Central memory CD8-positive, alpha-beta T cell (primary cell): ENCODE results near the gene VANGL1.

Experiments used
- ATAC-seq: fragments of 150-1000 bp; cut with Tn5 transposase; replicated peaks from 2 replicates; pipeline ENCODE4 v1.10.0; 2022; ENCODE audit warnings: mild to moderate bottlenecking, moderate FRiP score, moderate number of reproducible peaks; ENCODE audit not compliant: poor library complexity, severe bottlenecking; ENCODE audit errors: extremely low read depth
- DNase-seq, 2 donors: peaks; one replicate each; pipeline ENCODE4 v3.0.0; 2021; ENCODE audit warnings: low spot score in 2 of 2
- H3K27ac Mint-ChIP-seq: one replicate; pipeline ENCODE4 v1.8.0; 2022; ENCODE audit warnings: low read depth, mild to moderate bottlenecking, moderate library complexity, mixed read lengths
- H3K27me3 Mint-ChIP-seq: one replicate; pipeline ENCODE4 v1.8.0; 2022; ENCODE audit warnings: mixed read lengths
- H3K36me3 Mint-ChIP-seq: one replicate; pipeline ENCODE4 v1.8.0; 2022; ENCODE audit warnings: mild to moderate bottlenecking, moderate library complexity, mixed read lengths; ENCODE audit not compliant: insufficient read depth
- H3K4me1 Mint-ChIP-seq: one replicate; pipeline ENCODE4 v1.8.0; 2022; ENCODE audit warnings: mixed read lengths
- H3K4me3 Mint-ChIP-seq: one replicate; pipeline ENCODE4 v1.8.0; 2022; ENCODE audit warnings: mild to moderate bottlenecking, moderate library complexity, mixed read lengths
- H3K9me3 Mint-ChIP-seq: one replicate; pipeline ENCODE4 v1.8.0; 2022; ENCODE audit warnings: mixed read lengths

Gene VANGL1

GRCh38 chr1:115676498-115677181 lies 34.9 kb downstream of the VANGL1 start:
- DNase-seq = no peak
- Mint-ChIP-seq H3K9me3 (no peaks in the 10 kb centered on the region), H3K27ac (no peak overlapping the region), H3K27me3 (no peaks in the 10 kb centered on the region), H3K36me3 (peaks cover 1% of the 10 kb centered on the region), H3K4me3 (no peak overlapping the region), H3K4me1 (peaks cover 5% of the 10 kb centered on the region)
- no peak for ATAC-seq

- Mint-ChIP-seq H3K4me1 (peaks cover 5% of the 10 kb centered on the region), H3K27ac (no peak overlapping the region), H3K27me3 (no peaks in the 10 kb centered on the region), H3K9me3 (no peaks in the 10 kb centered on the region), H3K4me3 (no peak overlapping the region), H3K36me3 (peaks cover 1% of the 10 kb centered on the region)
- no peak for ATAC-seq
- DNase-seq = no peak
These were observed 35.4 kb downstream of the VANGL1 start for GRCh38 chr1:115677182-115677555.

DNA sequence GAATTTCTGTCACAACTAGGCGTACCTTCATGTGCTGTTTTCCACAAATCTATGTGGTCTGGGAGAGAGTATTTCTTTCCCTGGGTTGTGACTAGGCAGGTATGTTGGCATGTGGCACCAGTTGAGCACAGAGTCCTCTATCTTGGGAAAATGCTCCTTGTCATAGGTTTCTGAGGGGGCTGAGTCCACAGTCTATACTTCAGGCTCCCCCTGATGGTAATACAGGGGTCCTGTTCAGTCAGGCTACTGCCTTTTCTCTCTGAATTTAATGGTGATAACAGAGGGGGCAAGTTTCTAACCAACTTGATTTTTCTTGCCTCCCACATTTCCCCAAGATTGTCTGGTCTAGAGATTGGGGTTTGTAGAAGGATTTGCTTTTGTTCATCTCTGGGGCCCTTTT lies 35.8 kb downstream of the VANGL1 start:
- Mint-ChIP-seq H3K9me3 (no peaks in the 10 kb centered on the region), H3K27me3 (no peaks in the 10 kb centered on the region), H3K4me1 (peaks cover 5% of the 10 kb centered on the region), H3K4me3 (no peak overlapping the region), H3K27ac (no peak overlapping the region), H3K36me3 (peaks cover 1% of the 10 kb centered on the region)
- ATAC-seq = no peak
- DNase-seq = no peak

DNA sequence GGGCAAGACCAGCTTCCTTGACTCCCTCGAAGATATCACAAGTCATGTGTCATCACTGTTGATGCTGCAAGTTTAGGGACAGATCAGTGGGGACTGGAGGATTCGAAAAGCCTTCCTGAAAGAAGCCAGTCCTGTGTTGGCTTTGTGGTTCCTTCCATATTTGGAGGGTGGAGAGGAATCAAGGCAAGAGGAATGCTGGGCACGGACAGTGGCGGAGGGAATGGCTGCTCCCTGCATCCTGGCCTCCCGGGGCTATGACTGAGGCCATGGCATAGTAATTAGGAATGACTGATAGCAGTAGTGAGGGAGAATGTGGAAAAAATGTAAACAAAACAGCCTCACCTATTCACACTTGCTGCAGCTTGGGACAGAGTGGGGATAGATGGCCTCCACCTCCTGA lies 36.4 kb downstream of the VANGL1 start:
- Mint-ChIP-seq H3K27ac (no peak overlapping the region), H3K9me3 (no peaks in the 10 kb centered on the region), H3K27me3 (no peaks in the 10 kb centered on the region), H3K4me3 (no peak overlapping the region), H3K36me3 (peaks cover 1% of the 10 kb centered on the region), H3K4me1 (peaks cover 5% of the 10 kb centered on the region)
- DNase-seq (no peak), ATAC-seq (no peak)

- Mint-ChIP-seq H3K4me1 (peaks cover 5% of the 10 kb centered on the region), H3K27me3 (no peaks in the 10 kb centered on the region), H3K9me3 (no peaks in the 10 kb centered on the region), H3K36me3 (peaks cover 1% of the 10 kb centered on the region), H3K27ac (no peak overlapping the region), H3K4me3 (no peak overlapping the region)
- ATAC-seq (no peak), DNase-seq (no peak)
These were observed 37.4 kb downstream of the VANGL1 start for GRCh38 chr1:115679141-115679611.

GRCh38 chr1:115680730-115681111 lies 39.0 kb downstream of the VANGL1 start:
- H3K4me3 Mint-ChIP-seq = no peak overlapping the region

DNA sequence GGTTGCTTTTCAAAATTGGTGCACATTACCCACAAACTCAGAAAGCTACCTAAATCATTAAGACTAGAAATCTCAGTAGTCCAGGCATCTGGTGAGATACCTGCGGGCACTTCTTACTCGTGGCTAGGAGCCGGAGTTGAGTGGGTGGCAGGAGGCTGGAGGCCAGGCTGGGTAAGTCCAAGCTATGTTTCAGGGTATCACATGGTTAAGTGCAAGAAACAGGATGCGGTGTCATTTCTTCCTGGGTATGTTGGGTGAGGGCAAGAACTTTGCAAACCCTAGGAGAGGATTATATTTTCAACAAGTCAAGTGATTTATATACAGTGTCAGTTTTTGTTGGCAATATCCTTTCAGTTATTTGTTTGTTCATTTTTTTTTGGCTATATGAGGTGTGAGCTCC lies 41.0 kb downstream of the VANGL1 start:
- Mint-ChIP-seq H3K36me3 (peaks cover 1% of the 10 kb centered on the region), H3K4me1 (peaks cover 5% of the 10 kb centered on the region), H3K4me3 (no peak overlapping the region), H3K27ac (no peak overlapping the region), H3K27me3 (no peaks in the 10 kb centered on the region), H3K9me3 (no peaks in the 10 kb centered on the region)
- DNase-seq (no peak), ATAC-seq (no peak)

More at GRCh38 chr1:115680730-115681111, 39.0 kb downstream of the VANGL1 start:
- no peaks in the 10 kb centered on the region for H3K9me3 Mint-ChIP-seq
- no peak for ATAC-seq
- peaks cover 1% of the 10 kb centered on the region for H3K36me3 Mint-ChIP-seq
- no peak overlapping the region for H3K27ac Mint-ChIP-seq
- no peak for DNase-seq
- no peaks in the 10 kb centered on the region for H3K27me3 Mint-ChIP-seq
- peaks cover 5% of the 10 kb centered on the region for H3K4me1 Mint-ChIP-seq

DNA sequence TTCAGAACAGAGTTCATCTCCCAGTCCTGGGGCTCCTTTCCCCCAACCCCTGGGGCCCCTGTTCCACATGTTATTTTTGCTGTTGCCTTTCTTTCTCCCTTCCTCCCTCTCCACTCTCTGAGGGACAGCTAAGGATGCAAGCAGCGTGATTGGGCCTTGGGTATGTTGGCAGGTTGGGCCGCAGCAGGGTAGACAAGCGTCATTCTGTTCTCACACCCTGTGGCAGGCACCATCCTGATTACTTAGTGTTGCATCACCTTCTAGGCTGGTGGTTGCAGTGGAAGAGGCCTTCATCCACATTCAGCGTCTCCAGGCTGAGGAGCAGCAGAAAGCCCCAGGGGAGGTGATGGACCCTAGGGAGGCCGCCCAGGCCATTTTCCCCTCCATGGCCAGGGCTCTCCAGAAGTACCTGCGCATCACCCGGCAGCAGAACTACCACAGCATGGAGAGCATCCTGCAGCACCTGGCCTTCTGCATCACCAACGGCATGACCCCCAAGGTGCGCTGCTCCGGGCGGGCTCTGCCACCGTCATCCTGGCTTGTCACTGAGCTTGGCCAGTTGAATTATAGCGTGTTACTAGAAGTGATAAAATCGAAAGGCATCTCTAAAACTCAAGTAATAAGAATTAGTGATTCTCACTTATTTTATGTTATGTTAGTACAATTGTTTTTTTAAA lies 43.4 kb downstream of the VANGL1 start:
- ATAC-seq = no peak
- Mint-ChIP-seq H3K27ac (no peak overlapping the region), H3K36me3 (peaks cover 1% of the 10 kb centered on the region), H3K9me3 (no peaks in the 10 kb centered on the region), H3K27me3 (no peaks in the 10 kb centered on the region), H3K4me3 (no peak overlapping the region), H3K4me1 (no peaks in the 10 kb centered on the region)
- no peak for DNase-seq

GRCh38 chr1:115687744-115688143 lies 46.0 kb downstream of the VANGL1 start:
- Mint-ChIP-seq H3K9me3 (no peaks in the 10 kb centered on the region), H3K4me1 (no peaks in the 10 kb centered on the region), H3K27me3 (no peaks in the 10 kb centered on the region), H3K27ac (peak overlapping the region; percentile 25), H3K4me3 (no peak overlapping the region), H3K36me3 (peaks cover 4% of the 10 kb centered on the region)
- DNase-seq (no peak), ATAC-seq (no peak)

- no peak overlapping the region for H3K4me3 Mint-ChIP-seq
- H3K27me3 Mint-ChIP-seq = no peaks in the 10 kb centered on the region
- peaks cover 4% of the 10 kb centered on the region for H3K36me3 Mint-ChIP-seq
- no peaks in the 10 kb centered on the region for H3K4me1 Mint-ChIP-seq
- no peak overlapping the region for H3K27ac Mint-ChIP-seq
- no peak for ATAC-seq
- no peak for DNase-seq
- H3K9me3 Mint-ChIP-seq = no peaks in the 10 kb centered on the region
These were observed 49.2 kb downstream of the VANGL1 start for GRCh38 chr1:115690972-115691371.

DNA sequence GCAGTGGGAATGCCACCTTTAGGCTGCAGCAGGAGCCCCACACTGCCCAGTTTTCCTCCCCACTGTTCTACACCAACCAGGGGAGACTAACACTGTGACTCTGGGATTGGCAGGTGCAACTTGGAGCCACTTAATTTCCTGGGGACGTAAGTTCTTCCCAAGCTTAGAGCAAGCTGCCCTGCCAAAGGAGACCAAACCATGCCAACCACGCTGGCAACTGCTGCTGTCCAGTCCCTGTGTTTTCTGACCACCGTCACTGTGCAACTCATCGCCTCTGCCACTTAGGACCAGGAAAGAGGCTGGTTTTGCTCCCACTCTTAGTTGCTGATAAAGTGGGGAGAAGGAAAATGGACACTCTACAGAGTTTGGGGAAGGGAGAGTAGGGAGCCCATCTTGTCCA lies 50.5 kb downstream of the VANGL1 start:
- H3K27ac Mint-ChIP-seq = no peak overlapping the region
- peaks cover 4% of the 10 kb centered on the region for H3K36me3 Mint-ChIP-seq
- H3K4me1 Mint-ChIP-seq = no peaks in the 10 kb centered on the region
- ATAC-seq = no peak
- H3K9me3 Mint-ChIP-seq = no peaks in the 10 kb centered on the region
- H3K27me3 Mint-ChIP-seq = no peaks in the 10 kb centered on the region
- H3K4me3 Mint-ChIP-seq = no peak overlapping the region
- no peak for DNase-seq

- Mint-ChIP-seq H3K27me3 (no peaks in the 10 kb centered on the region), H3K27ac (no peak overlapping the region), H3K4me1 (no peaks in the 10 kb centered on the region), H3K9me3 (no peaks in the 10 kb centered on the region), H3K4me3 (no peak overlapping the region), H3K36me3 (peaks cover 4% of the 10 kb centered on the region)
- DNase-seq = no peak
- no peak for ATAC-seq
These were observed 53.0 kb downstream of the VANGL1 start for GRCh38 chr1:115694805-115695204.

DNA sequence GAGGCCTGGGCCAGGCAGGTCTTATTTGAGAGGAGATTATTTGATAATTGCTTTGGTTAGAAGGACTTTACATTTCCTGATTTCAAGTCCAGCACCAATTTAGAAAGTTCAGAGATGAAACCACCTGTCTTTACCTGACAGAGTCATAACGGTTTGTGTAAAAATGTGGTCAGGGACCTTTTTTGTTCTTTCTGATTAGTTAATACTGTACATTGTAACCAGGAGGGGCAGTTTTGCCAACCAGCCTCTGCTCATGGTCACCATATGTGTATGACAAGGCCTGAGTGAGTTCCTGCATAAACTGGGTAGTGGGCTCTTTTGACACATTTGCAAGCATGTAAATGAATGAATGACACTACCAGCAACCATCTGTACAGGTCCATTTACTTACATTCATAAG lies 55.8 kb downstream of the VANGL1 start:
- peaks cover 2% of the 10 kb centered on the region for H3K36me3 Mint-ChIP-seq

More for the DNA sequence above, 55.8 kb downstream of the VANGL1 start:
- Mint-ChIP-seq H3K9me3 (no peaks in the 10 kb centered on the region), H3K27ac (no peak overlapping the region), H3K27me3 (peaks cover 7% of the 10 kb centered on the region), H3K4me1 (no peaks in the 10 kb centered on the region), H3K4me3 (no peak overlapping the region)
- DNase-seq (no peak), ATAC-seq (no peak)
